ENCODE results near the gene GPC5. TPM values are rescaled to one million over a fixed set of nuclear protein-coding genes. Genes with fewer than 3 reads are reported as not detected.

The GPC5 gene
- total and polyA plus RNA-seq, 2 of the 8 experiments (the other 6 are each of a cell fraction or from before 2014, with no cell fraction given), result 0.20 to 0.39 TPM

DNA sequence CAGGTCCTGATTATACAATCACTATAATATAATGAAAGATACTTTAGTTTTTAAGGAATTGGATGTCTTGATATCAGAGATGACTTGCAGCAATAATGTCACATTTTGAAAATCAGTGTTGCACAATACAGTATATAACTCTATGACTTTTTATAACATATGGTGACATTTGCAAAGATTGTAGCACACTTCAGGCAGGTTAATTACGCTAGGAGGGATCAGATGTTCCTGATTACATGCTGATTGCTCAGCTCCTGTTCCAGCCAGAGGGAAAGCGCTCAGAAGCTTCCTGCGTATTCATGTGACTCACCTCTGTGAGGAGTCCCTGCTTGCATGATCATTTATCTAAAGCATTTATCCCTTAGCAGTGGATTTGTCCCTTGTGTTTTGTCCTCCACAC is 265.6 kb downstream of the GPC5 start:
- no peak overlapping the region for H3K9ac ChIP-seq (replicated peaks in 1 of 4; ENCODE audit: extremely low read depth in 1 of 4, low read depth in 3 of 4, low read length in 3 of 4)
- WGBS, 2 experiments (ENCODE audit: extremely low coverage in 1 of 2, insufficient coverage in 1 of 2, insufficient read length in 1 of 2, insufficient replicate concordance in 2 of 2, low coverage in 1 of 2, low lambda C conversion rate in 2 of 2, missing lambda C conversion rate in 1 of 2), result 91% methylated on average over 3 of the region's 3 CpGs; no CpG with 5 or more reads in 1 of the 2 experiments

More for the DNA sequence above, 265.6 kb downstream of the GPC5 start:
- Histone ChIP-seq H3K4me2 (ENCODE audit: insufficient read depth in 1 of 2, low read depth in 2 of 2, low read length in 2 of 2) (no peak overlapping the region), H2BK15ac (ENCODE audit: low read length) (no peak overlapping the region), H4K91ac (replicated peaks; ENCODE audit: insufficient read length, low read length) (no peak overlapping the region), H3K14ac (ENCODE audit: insufficient read length) (no peak overlapping the region), H2AFZ (ENCODE audit: low read length) (no peak overlapping the region), H3K4me3 (ENCODE audit: extremely low read depth in 1 of 4, insufficient read depth in 2 of 4, low read depth in 3 of 4, low read length in 4 of 4) (no peak overlapping the region), H2BK20ac (ENCODE audit: low read length) (no peak overlapping the region), H2BK5ac (ENCODE audit: low read depth, low read length) (no peak overlapping the region), H3K9me3 (ENCODE audit: insufficient read depth in 2 of 2, low read depth in 1 of 2, low read length in 1 of 2) (no peaks in the 10 kb centered on the region), H3K18ac (ENCODE audit: extremely low read depth, low read length) (no peak overlapping the region), H3K4me1 (replicated peaks in 1 of 4; ENCODE audit: control insufficient read depth in 3 of 4, insufficient read depth in 4 of 4, low read length in 3 of 4) (no peaks in the 10 kb centered on the region), H2BK12ac (ENCODE audit: low read depth, low read length) (no peak overlapping the region), H2AK5ac (ENCODE audit: low read depth, low read length) (no peak overlapping the region), H3K79me1 (ENCODE audit: low read depth, low read length) (no peaks in the 10 kb centered on the region), H3K23me2 (ENCODE audit: low read depth, low read length) (no peaks in the 10 kb centered on the region), H4K8ac (ENCODE audit: extremely low read depth, insufficient read depth, low read length) (no peak overlapping the region), H2BK120ac (replicated peaks; ENCODE audit: low read depth, low read length) (no peak overlapping the region), H4K20me1 (replicated peaks in 1 of 2; ENCODE audit: control insufficient read depth in 1 of 2, insufficient read depth in 2 of 2, low read length in 2 of 2) (no peaks in the 10 kb centered on the region), H3K23ac (ENCODE audit: insufficient read length) (no peak overlapping the region), H3K27ac (ENCODE audit: low read depth, low read length) (no peak overlapping the region), H3K4ac (replicated peaks; ENCODE audit: insufficient read length, low read depth, low read length) (no peak overlapping the region), H3K27me3 (replicated peaks in 1 of 4; ENCODE audit: control insufficient read depth in 3 of 4, extremely low read depth in 1 of 4, insufficient read depth in 3 of 4, low read length in 3 of 4) (no peaks in the 10 kb centered on the region), H3K79me2 (ENCODE audit: control insufficient read depth in 1 of 2, insufficient read depth in 2 of 2, low read length in 2 of 2) (no peaks in the 10 kb centered on the region), H3K36me3 (ENCODE audit: control insufficient read depth in 2 of 4, insufficient read depth in 4 of 4, low read length in 3 of 4) (no peaks in the 10 kb centered on the region), H4K5ac (ENCODE audit: insufficient read length, low read depth, low read length) (no peak overlapping the region), H3K56ac (replicated peaks; ENCODE audit: insufficient read length, low read depth, low read length) (no peak overlapping the region)
- TF ChIP-seq GTF2F1 (IDR thresholded peaks at IDR 0.05; ENCODE audit: borderline replicate concordance, low read depth, low read length) (no peak), EP300 (IDR thresholded peaks at IDR 0.05; ENCODE audit: borderline replicate concordance in 1 of 2, low read depth in 2 of 2, low read length in 2 of 2) (no peak)
- CTCF ChIA-PET (ENCODE audit: partially characterized antibody), result interaction anchor here (2.0 kb wide), 1 partner anchor 17 kb away, joined by 6 read pairs; no protein-coding TSS in a partner anchor
- FAIRE-seq (no peak), DNase-seq (ENCODE audit: low read depth in 1 of 2, low spot score in 2 of 2) (no peak)
- POLR2A ChIA-PET (ENCODE audit: partially characterized antibody), result no interaction called here

All from H1 (cell line).